Naive thymus-derived CD4-positive, alpha-beta T cell (primary cell): ENCODE data around the gene KCTD12. TPM values are rescaled to one million over a fixed set of nuclear protein-coding genes. Genes with fewer than 3 reads are reported as not detected.

Source experiments
- ATAC-seq: fragments of 150-1000 bp; cut with Tn5 transposase; 2 replicates; pipeline ENCODE4 v1.10.0; 2021; ENCODE audit warnings: mild to moderate bottlenecking, moderate library complexity
- CTCF ChIA-PET: fragments of 350-600 bp; sonication (Branson Sonifier 250); formaldehyde crosslinking; loops from one replicate; lab custom pipeline; 2021; ENCODE audit warnings: antibody characterized with exemption; lab: Charles Lee
- POLR2A ChIA-PET: fragments of 350-600 bp; sonication (Branson Sonifier 250); formaldehyde crosslinking; loops from one replicate; lab custom pipeline; 2021; ENCODE audit warnings: antibody characterized with exemption, inconsistent platforms; lab: Charles Lee
- DNase-seq, 9 donors: peaks; one replicate each; pipeline versions ENCODE4 v3.0.0 to v3.0.0-alpha.2; 2020 to 2022; ENCODE audit warnings: mixed read lengths in 1 of 9
- H3K27ac ChIP-seq: one replicate; pipeline ENCODE4 v1.7.0; 2013; ENCODE audit warnings: mild to moderate bottlenecking, low read depth, low read length, moderate library complexity
- H3K27me3 ChIP-seq, 2 donors: one replicate each; pipeline ENCODE4 v1.7.0; 2013; ENCODE audit warnings: low read length in 2 of 2, mild to moderate bottlenecking in 2 of 2, moderate library complexity in 2 of 2; ENCODE audit not compliant: control insufficient read depth in 2 of 2, insufficient read depth in 2 of 2
- H3K36me3 ChIP-seq, 3 experiments: 1 replicate in 2 of 3; 2 replicates in 1 of 3; pipeline ENCODE4 v1.7.0; 2013; ENCODE audit warnings: low read length in 3 of 3, mild to moderate bottlenecking in 3 of 3, moderate library complexity in 1 of 3; ENCODE audit not compliant: insufficient read depth in 3 of 3, control insufficient read depth in 2 of 3
- H3K4me1 ChIP-seq, 2 donors: one replicate each; pipeline ENCODE4 v1.7.0; 2013; ENCODE audit warnings: low read length in 2 of 2, mild to moderate bottlenecking in 2 of 2, moderate library complexity in 1 of 2; ENCODE audit not compliant: control insufficient read depth in 2 of 2, insufficient read depth in 2 of 2
- H3K4me3 ChIP-seq: 2 replicates; pipeline ENCODE4 v1.7.0; 2013; ENCODE audit warnings: mild to moderate bottlenecking, low read length
- H3K9me3 ChIP-seq, 3 experiments: 1 replicate in 2 of 3; 2 replicates in 1 of 3; pipeline ENCODE4 v1.7.0; 2013; ENCODE audit warnings: low read length in 3 of 3; ENCODE audit not compliant: control insufficient read depth in 2 of 3
- H3K27ac Mint-ChIP-seq, 9 donors: one replicate each; pipeline ENCODE4 v1.8.0; 2020 to 2022; ENCODE audit warnings: mixed read lengths in 9 of 9, mild to moderate bottlenecking in 8 of 9, moderate library complexity in 5 of 9, inconsistent platforms in 2 of 9
- H3K27me3 Mint-ChIP-seq, 5 donors: one replicate each; pipeline ENCODE4 v1.8.0; 2021 to 2022; ENCODE audit warnings: mixed read lengths in 5 of 5, mild to moderate bottlenecking in 1 of 5
- H3K36me3 Mint-ChIP-seq, 5 donors: one replicate each; pipeline ENCODE4 v1.8.0; 2020 to 2022; ENCODE audit warnings: mixed read lengths in 5 of 5, mild to moderate bottlenecking in 3 of 5, inconsistent platforms in 1 of 5
- H3K4me1 Mint-ChIP-seq, 7 donors: one replicate each; pipeline ENCODE4 v1.8.0; 2020 to 2022; ENCODE audit warnings: mixed read lengths in 7 of 7, mild to moderate bottlenecking in 3 of 7, inconsistent platforms in 1 of 7
- H3K4me3 Mint-ChIP-seq, 10 donors: one replicate each; pipeline ENCODE4 v1.8.0; 2020 to 2022; ENCODE audit warnings: mild to moderate bottlenecking in 10 of 10, mixed read lengths in 10 of 10, moderate library complexity in 6 of 10, inconsistent platforms in 2 of 10
- H3K9me3 Mint-ChIP-seq, 11 donors: one replicate each; pipeline ENCODE4 v1.8.0; 2020 to 2022; ENCODE audit warnings: mixed read lengths in 11 of 11, mild to moderate bottlenecking in 4 of 11, inconsistent platforms in 1 of 11, moderate library complexity in 1 of 11
- intact Hi-C, 2 donors: fragments of 100-400 bp; cut with micrococcal nuclease; formaldehyde crosslinking; loops; one replicate each; pipeline ENCODE4 v1.15.1; 2023
- polyA plus RNA-seq, 2 donors: library from polyadenylated mRNA; unstranded; fragments of 300-500 nt; fragmentation: Illumina TruSeq; gene quantifications; one replicate each; pipeline ENCODE4 v1.2.3, GENCODE V29; 2021
- total RNA-seq, 6 experiments: library from RNA in 5 of 6; stranded (reverse) in 5 of 6; gene quantifications; 1 replicate in 5 of 6; 2 replicates in 1 of 6; pipeline ENCODE4 v1.2.3 and lab custom pipeline; 2021 to 2026

Gene KCTD12
- total and polyA plus RNA-seq, 7 experiments from 2014 or later, result 0.61 to 48.0 (median 10.2) TPM

GRCh38 chr13:76872675-76873074 lies 13.5 kb downstream of the KCTD12 start:
- ChIA-PET POLR2A (interaction anchor here (1.3 kb wide), 1 partner anchor 13 kb away, joined by 5 read pairs; the partner anchor contains the start of gene KCTD12), CTCF (no interaction called here)
- Mint-ChIP-seq H3K27ac (peak overlapping the region in 1 of 9 donors; percentile 2), H3K9me3 (no peaks in the 10 kb centered on the region), H3K27me3 (peaks cover 20 to 35% (median 30%) of the 10 kb centered on the region in 5 donors), H3K4me3 (no peak overlapping the region), H3K36me3 (no peaks in the 10 kb centered on the region), H3K4me1 (peaks cover 0 to 3% (median 0%) of the 10 kb centered on the region in 7 donors)
- Histone ChIP-seq H3K27ac (no peak overlapping the region), H3K4me3 (no peak overlapping the region), H3K27me3 (no peaks in the 10 kb centered on the region), H3K9me3 (no peaks in the 10 kb centered on the region), H3K4me1 (no peaks in the 10 kb centered on the region), H3K36me3 (no peaks in the 10 kb centered on the region)
- ATAC-seq (no peak), DNase-seq (no peak)
- intact Hi-C loops, result no loop called here

- H3K4me1 ChIP-seq, result no peaks in the 10 kb centered on the region
- Mint-ChIP-seq H3K27ac (no peak overlapping the region), H3K4me1 (peaks cover 0 to 3% (median 0%) of the 10 kb centered on the region in 7 donors), H3K9me3 (no peaks in the 10 kb centered on the region), H3K27me3 (peaks cover 20 to 45% (median 31%) of the 10 kb centered on the region in 5 donors), H3K36me3 (no peaks in the 10 kb centered on the region), H3K4me3 (no peak overlapping the region)
- H3K27me3 ChIP-seq, result no peaks in the 10 kb centered on the region
- no peaks in the 10 kb centered on the region for H3K36me3 ChIP-seq
- no peaks in the 10 kb centered on the region for H3K9me3 ChIP-seq
- ChIA-PET CTCF (interaction anchor here (0.7 kb wide), 1 partner anchor 1001 kb away, joined by 4 read pairs; no protein-coding TSS in a partner anchor), POLR2A (interaction anchor here (1.8 kb wide), 1 partner anchor 14 kb away, joined by 7 read pairs; no protein-coding TSS in a partner anchor)
- intact Hi-C loops, result no loop called here
- DNase-seq (no peak), ATAC-seq (no peak)
- H3K27ac ChIP-seq, result no peak overlapping the region
- no peak overlapping the region for H3K4me3 ChIP-seq
Observed at GRCh38 chr13:76871432-76871831, 14.8 kb downstream of the KCTD12 start.

- H3K36me3 Mint-ChIP-seq, result no peaks in the 10 kb centered on the region
- no peaks in the 10 kb centered on the region for H3K4me1 ChIP-seq
- ChIA-PET CTCF (interaction anchor here (0.9 kb wide), 1 partner anchor 16 kb away, joined by 4 read pairs; no protein-coding TSS in a partner anchor), POLR2A (interaction anchor here (0.7 kb wide), 1 partner anchor 20 kb away, joined by 3 read pairs; no protein-coding TSS in a partner anchor)
- H3K27me3 ChIP-seq, result no peaks in the 10 kb centered on the region
- intact Hi-C loops, result no loop called here
- H3K27ac Mint-ChIP-seq, result no peak overlapping the region
- no peaks in the 10 kb centered on the region for H3K36me3 ChIP-seq
- DNase-seq (no peak), ATAC-seq (no peak)
- no peak overlapping the region for H3K27ac ChIP-seq
- H3K4me3 Mint-ChIP-seq, result no peak overlapping the region
- peaks cover 0 to 3% (median 0%) of the 10 kb centered on the region in 7 donors for H3K4me1 Mint-ChIP-seq
- no peak overlapping the region for H3K4me3 ChIP-seq
- H3K27me3 Mint-ChIP-seq, result peaks cover 24 to 52% (median 29%) of the 10 kb centered on the region in 5 donors
- H3K9me3 Mint-ChIP-seq, result no peaks in the 10 kb centered on the region
- no peaks in the 10 kb centered on the region for H3K9me3 ChIP-seq
Observed at GRCh38 chr13:76868371-76868770, 17.8 kb downstream of the KCTD12 start.

GRCh38 chr13:76865996-76866503 lies 20.2 kb downstream of the KCTD12 start:
- Mint-ChIP-seq H3K27ac (no peak overlapping the region), H3K4me3 (no peak overlapping the region), H3K9me3 (no peaks in the 10 kb centered on the region), H3K36me3 (no peaks in the 10 kb centered on the region), H3K27me3 (peaks cover 17 to 33% (median 19%) of the 10 kb centered on the region in 5 donors), H3K4me1 (no peaks in the 10 kb centered on the region)
- intact Hi-C loops, result no loop called here
- H3K4me3 ChIP-seq, result no peak overlapping the region
- POLR2A ChIA-PET, result no interaction called here
- no peaks in the 10 kb centered on the region for H3K27me3 ChIP-seq
- no peak overlapping the region for H3K27ac ChIP-seq
- DNase-seq, result no peak
- no peak for ATAC-seq
- no peaks in the 10 kb centered on the region for H3K4me1 ChIP-seq
- CTCF ChIA-PET, result no interaction called here
- H3K36me3 ChIP-seq, result no peaks in the 10 kb centered on the region
- H3K9me3 ChIP-seq, result no peaks in the 10 kb centered on the region

- Histone ChIP-seq H3K9me3 (no peaks in the 10 kb centered on the region), H3K27ac (no peak overlapping the region), H3K4me3 (no peak overlapping the region), H3K27me3 (no peaks in the 10 kb centered on the region), H3K4me1 (no peaks in the 10 kb centered on the region), H3K36me3 (no peaks in the 10 kb centered on the region)
- ATAC-seq (no peak), DNase-seq (no peak)
- intact Hi-C loops, result no loop called here
- Mint-ChIP-seq H3K9me3 (peaks cover 0 to 1% (median 0%) of the 10 kb centered on the region in 11 donors), H3K36me3 (no peaks in the 10 kb centered on the region), H3K4me1 (no peaks in the 10 kb centered on the region), H3K4me3 (no peak overlapping the region), H3K27me3 (peaks cover 8 to 34% (median 22%) of the 10 kb centered on the region in 5 donors), H3K27ac (no peak overlapping the region)
- POLR2A ChIA-PET, result no interaction called here
- CTCF ChIA-PET, result no interaction called here
Observed at GRCh38 chr13:76865109-76865508, 21.1 kb downstream of the KCTD12 start.

GRCh38 chr13:76864259-76864658 lies 21.9 kb downstream of the KCTD12 start:
- intact Hi-C loops, result no loop called here

GRCh38 chr13:76863022-76863421 lies 23.2 kb downstream of the KCTD12 start:
- no peak overlapping the region for H3K27ac ChIP-seq
- peaks cover 0 to 11% (median under 1%) of the 10 kb centered on the region in 11 donors for H3K9me3 Mint-ChIP-seq
- H3K4me1 ChIP-seq, result no peaks in the 10 kb centered on the region
- no peak for ATAC-seq
- intact Hi-C loops, result no loop called here
- H3K4me3 Mint-ChIP-seq, result no peak overlapping the region
- no peaks in the 10 kb centered on the region for H3K4me1 Mint-ChIP-seq
- H3K27me3 Mint-ChIP-seq, result peaks cover 7 to 30% (median 22%) of the 10 kb centered on the region in 5 donors
- no peak overlapping the region for H3K4me3 ChIP-seq
- ChIA-PET CTCF (no interaction called here), POLR2A (no interaction called here)
- H3K27ac Mint-ChIP-seq, result no peak overlapping the region
- H3K36me3 Mint-ChIP-seq, result no peaks in the 10 kb centered on the region
- no peaks in the 10 kb centered on the region for H3K36me3 ChIP-seq
- no peak for DNase-seq
- no peaks in the 10 kb centered on the region for H3K9me3 ChIP-seq
- H3K27me3 ChIP-seq, result no peaks in the 10 kb centered on the region

More at GRCh38 chr13:76864259-76864658, 21.9 kb downstream of the KCTD12 start:
- Mint-ChIP-seq H3K36me3 (no peaks in the 10 kb centered on the region), H3K9me3 (peaks cover 0 to 7% (median 0%) of the 10 kb centered on the region in 11 donors), H3K27ac (no peak overlapping the region), H3K4me3 (no peak overlapping the region), H3K4me1 (no peaks in the 10 kb centered on the region), H3K27me3 (peaks cover 7 to 31% (median 22%) of the 10 kb centered on the region in 5 donors)
- H3K4me3 ChIP-seq, result no peak overlapping the region
- H3K9me3 ChIP-seq, result no peaks in the 10 kb centered on the region
- H3K36me3 ChIP-seq, result no peaks in the 10 kb centered on the region
- DNase-seq (no peak), ATAC-seq (no peak)
- H3K27ac ChIP-seq, result no peak overlapping the region
- CTCF ChIA-PET, result no interaction called here
- H3K27me3 ChIP-seq, result no peaks in the 10 kb centered on the region
- POLR2A ChIA-PET, result interaction anchor here (0.6 kb wide), 1 partner anchor 21 kb away, joined by 3 read pairs; no protein-coding TSS in a partner anchor
- H3K4me1 ChIP-seq, result no peaks in the 10 kb centered on the region
